ENCODE data around the gene KIAA0825.

KIAA0825 gene

GRCh38 chr5:94517490-94518488, 100.6 kb downstream of the KIAA0825 start:
- Histone ChIP-seq H3K4me1 (ENCODE audit: insufficient read depth, low read length, severe bottlenecking) (no peaks in the 10 kb centered on the region), H3K9ac (ENCODE audit: low read length) (no peak overlapping the region), H3K4me2 (ENCODE audit: low read length) (no peak overlapping the region), H4K20me1 (ENCODE audit: insufficient read depth, low read length) (no peaks in the 10 kb centered on the region), H3K9me3 (ENCODE audit: low read length) (no peaks in the 10 kb centered on the region), H3K27ac (ENCODE audit: low read depth, low read length, poor library complexity, severe bottlenecking) (no peak overlapping the region), H3K9me2 (ENCODE audit: low read depth, low read length) (no peaks in the 10 kb centered on the region), H3K79me2 (ENCODE audit: insufficient read depth, low read length) (no peaks in the 10 kb centered on the region), H2AFZ (ENCODE audit: low read length) (no peak overlapping the region), H3F3A (ENCODE audit: insufficient read depth, low read length) (no peaks in the 10 kb centered on the region), H3K27me3 (ENCODE audit: insufficient read depth, low read length) (no peaks in the 10 kb centered on the region), H3K36me3 (ENCODE audit: insufficient read depth, low read length) (no peaks in the 10 kb centered on the region), H3K4me3 (ENCODE audit: low read depth, low read length, poor library complexity, severe bottlenecking) (no peak overlapping the region)
- TF ChIP-seq EZH2 (IDR thresholded peaks at IDR 0.05; ENCODE audit: borderline replicate concordance, low read length): no peak
- TF ChIP-seq CTCF (IDR thresholded peaks at IDR 0.05; ENCODE audit: low read length): no peak

GRCh38 chr5:94516148-94516547, 102.3 kb downstream of the KIAA0825 start:
- no peaks in the 10 kb centered on the region for H3K9me3 ChIP-seq (ENCODE audit: low read length)
- no peaks in the 10 kb centered on the region for H3K27me3 ChIP-seq (ENCODE audit: insufficient read depth, low read length)
- no peaks in the 10 kb centered on the region for H3K9me2 ChIP-seq (ENCODE audit: low read depth, low read length)
- H3K4me1 ChIP-seq (ENCODE audit: insufficient read depth, low read length, severe bottlenecking): no peaks in the 10 kb centered on the region
- no peak overlapping the region for H3K4me3 ChIP-seq (ENCODE audit: low read depth, low read length, poor library complexity, severe bottlenecking)
- no peaks in the 10 kb centered on the region for H4K20me1 ChIP-seq (ENCODE audit: insufficient read depth, low read length)
- H3K4me2 ChIP-seq (ENCODE audit: low read length): no peak overlapping the region
- H3K36me3 ChIP-seq (ENCODE audit: insufficient read depth, low read length): no peaks in the 10 kb centered on the region
- no peak for TF ChIP-seq EZH2 (IDR thresholded peaks at IDR 0.05; ENCODE audit: borderline replicate concordance, low read length)
- no peak for TF ChIP-seq CTCF (IDR thresholded peaks at IDR 0.05; ENCODE audit: low read length)
- no peaks in the 10 kb centered on the region for H3K79me2 ChIP-seq (ENCODE audit: insufficient read depth, low read length)
- H3F3A ChIP-seq (ENCODE audit: insufficient read depth, low read length): no peaks in the 10 kb centered on the region
- no peak overlapping the region for H2AFZ ChIP-seq (ENCODE audit: low read length)
- no peak overlapping the region for H3K27ac ChIP-seq (ENCODE audit: low read depth, low read length, poor library complexity, severe bottlenecking)
- no peak overlapping the region for H3K9ac ChIP-seq (ENCODE audit: low read length)

DNA sequence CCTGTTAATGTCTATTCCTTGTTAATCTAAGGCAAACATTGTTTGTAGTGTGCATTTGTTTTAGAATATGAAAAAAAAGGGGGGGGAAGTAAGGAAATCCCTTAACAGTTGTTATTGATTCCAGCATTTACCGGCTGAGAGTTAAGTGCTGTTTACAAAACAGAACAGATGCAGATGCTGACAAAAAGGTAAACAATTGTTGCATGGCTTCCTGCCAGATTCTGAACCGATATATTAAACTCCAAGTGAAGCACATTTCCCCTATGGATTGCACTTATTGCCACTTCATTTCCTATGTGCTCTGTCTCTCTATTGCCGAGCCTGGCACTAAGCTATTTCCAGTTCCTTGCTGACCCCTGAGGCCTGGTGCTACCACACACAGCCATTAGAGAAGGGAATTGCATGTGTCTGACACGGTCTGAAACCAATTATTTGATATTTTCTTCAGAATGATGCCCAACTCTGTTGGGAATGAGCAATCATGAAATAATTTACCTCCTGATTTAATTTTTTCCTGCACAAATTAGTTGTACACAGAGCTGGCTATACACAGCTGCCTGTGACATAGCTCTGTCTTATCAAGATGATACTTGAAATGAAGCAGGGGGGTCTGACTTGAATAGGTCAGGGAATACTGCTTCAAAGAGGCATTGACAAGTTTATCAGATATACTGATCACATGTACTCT, 109.8 kb downstream of the KIAA0825 start:
- Histone ChIP-seq H3K9me2 (ENCODE audit: low read depth, low read length) (no peaks in the 10 kb centered on the region), H3F3A (ENCODE audit: insufficient read depth, low read length) (no peaks in the 10 kb centered on the region), H3K4me3 (ENCODE audit: low read depth, low read length, poor library complexity, severe bottlenecking) (no peak overlapping the region), H3K9me3 (ENCODE audit: low read length) (no peaks in the 10 kb centered on the region), H3K79me2 (ENCODE audit: insufficient read depth, low read length) (no peaks in the 10 kb centered on the region), H3K36me3 (ENCODE audit: insufficient read depth, low read length) (no peaks in the 10 kb centered on the region), H4K20me1 (ENCODE audit: insufficient read depth, low read length) (no peaks in the 10 kb centered on the region), H3K27me3 (ENCODE audit: insufficient read depth, low read length) (no peaks in the 10 kb centered on the region), H3K27ac (ENCODE audit: low read depth, low read length, poor library complexity, severe bottlenecking) (no peak overlapping the region), H3K4me2 (ENCODE audit: low read length) (no peak overlapping the region), H3K4me1 (ENCODE audit: insufficient read depth, low read length, severe bottlenecking) (no peaks in the 10 kb centered on the region), H2AFZ (ENCODE audit: low read length) (no peak overlapping the region), H3K9ac (ENCODE audit: low read length) (no peak overlapping the region)
- TF ChIP-seq CTCF (IDR thresholded peaks at IDR 0.05; ENCODE audit: low read length) (no peak), EZH2 (IDR thresholded peaks at IDR 0.05; ENCODE audit: borderline replicate concordance, low read length) (no peak)
